Iris pigment epithelial cell (primary cell): ENCODE data around the gene JMJD4.
A peak's percentile ranks its signal among the peaks of the same experiment; 100 is the strongest.

ENCODE experiments used
- DNase-seq: peaks from one replicate; pipeline ENCODE4 v3.0.0-alpha.2; 2011; ENCODE audit warnings: low read depth

Gene JMJD4

GRCh38 chr1:227768640-227769039 lies 33.5 kb upstream of the JMJD4 start:
- DNase-seq, result no peak

- DNase-seq, result no peak
Observed at GRCh38 chr1:227768125-227768439, 33.0 kb upstream of the JMJD4 start.

GRCh38 chr1:227767401-227768124 lies 32.5 kb upstream of the JMJD4 start:
- DNase-seq, result no peak

GRCh38 chr1:227766653-227767277 lies 31.7 kb upstream of the JMJD4 start:
- no peak for DNase-seq

GRCh38 chr1:227766015-227766634 lies 31.0 kb upstream of the JMJD4 start:
- DNase-seq, result no peak

GRCh38 chr1:227765261-227766014 lies 30.3 kb upstream of the JMJD4 start:
- DNase-seq, result no peak

- no peak for DNase-seq
Observed at GRCh38 chr1:227764019-227764391, 28.9 kb upstream of the JMJD4 start.

GRCh38 chr1:227763246-227764018 lies 28.3 kb upstream of the JMJD4 start:
- DNase-seq, result no peak

- peak; percentile 67 for DNase-seq
Observed at GRCh38 chr1:227762231-227762911, 27.3 kb upstream of the JMJD4 start.

- no peak for DNase-seq
Observed at GRCh38 chr1:227761621-227762230, 26.6 kb upstream of the JMJD4 start.

- DNase-seq, result no peak
Observed at GRCh38 chr1:227760377-227760776, 25.3 kb upstream of the JMJD4 start.

- peak; percentile 99 for DNase-seq
Observed at GRCh38 chr1:227759341-227760300, 24.5 kb upstream of the JMJD4 start.

GRCh38 chr1:227758366-227758765 lies 23.3 kb upstream of the JMJD4 start:
- DNase-seq, result peak; percentile 22

GRCh38 chr1:227757781-227758180 lies 22.7 kb upstream of the JMJD4 start:
- DNase-seq, result no peak

GRCh38 chr1:227756172-227756959 lies 21.3 kb upstream of the JMJD4 start:
- peak; percentile 42 for DNase-seq

- DNase-seq, result no peak
Observed at GRCh38 chr1:227754958-227755357, 19.9 kb upstream of the JMJD4 start.

GRCh38 chr1:227753999-227754711 lies 19.1 kb upstream of the JMJD4 start:
- peak; percentile 22 for DNase-seq
